ENCODE results near the gene ATP9A. TPM values are rescaled to one million over a fixed set of nuclear protein-coding genes. Genes with fewer than 3 reads are reported as not detected.
"Not testable (repeated sequence)": the region's sequence is repeated elsewhere in the genome, so short reads cannot be mapped to it uniquely, and the experiment has no call there.

The ATP9A gene
- total and polyA plus RNA-seq, 12 donors: 3.4 to 32.1 (median 24.6) TPM

GRCh38 chr20:51727872-51728271 is 40.3 kb downstream of the ATP9A start:
- 90 to 92% methylated on average over 5 of the region's 5 CpGs for WGBS, 2 donors
- ATAC-seq: no peak
- intact Hi-C loops (cut with DNase I): no loop called here

DNA sequence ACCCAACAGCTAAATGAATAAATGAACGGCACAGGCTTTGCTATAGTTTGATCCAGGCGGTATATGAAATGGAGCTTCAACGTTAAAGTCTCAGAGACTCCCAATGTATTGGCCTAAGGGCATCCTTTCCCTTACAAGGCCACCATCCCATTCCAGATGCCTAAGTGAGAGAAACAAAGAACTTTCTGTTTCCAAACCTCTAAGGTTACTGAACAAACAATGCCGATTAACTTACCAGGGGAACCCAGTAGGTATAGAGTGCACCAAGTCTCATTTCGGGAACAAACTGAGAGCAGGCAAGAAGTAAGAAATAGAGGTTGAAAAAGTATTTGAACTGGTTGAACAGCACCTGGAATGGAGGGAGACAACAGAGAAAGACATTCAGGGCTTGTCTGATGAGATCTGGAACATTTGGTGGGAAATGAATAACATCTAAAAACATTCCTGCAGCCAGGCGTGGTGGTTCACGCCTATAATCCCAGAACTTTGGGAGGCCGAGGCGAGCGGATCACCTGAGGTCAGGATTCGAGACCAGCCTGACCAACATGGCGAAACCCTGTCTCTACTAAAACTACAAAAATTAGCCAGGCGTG is 42.5 kb downstream of the ATP9A start:
- Histone ChIP-seq H3K27ac (no peak overlapping the region), H3K4me3 (no peak overlapping the region), H3K36me3 (peaks cover 0 to 33% (median 0%) of the 10 kb centered on the region in 9 donors), H3K4me1 (no peaks in the 10 kb centered on the region), H3K27me3 (no peaks in the 10 kb centered on the region), H3K9me3 (no peaks in the 10 kb centered on the region)
- intact Hi-C loops (cut with DNase I): no loop called here
- ATAC-seq (no peak), DNase-seq (no peak)
- WGBS, 2 donors: 96 to 97% methylated on average over 13 of the region's 13 CpGs
- no peak for TF ChIP-seq CTCF (IDR thresholded peaks at IDR 0.05)

More at GRCh38 chr20:51727872-51728271, 40.3 kb downstream of the ATP9A start:
- Histone ChIP-seq H3K4me1 (peaks cover 0 to 17% (median 6%) of the 10 kb centered on the region in 9 donors), H3K36me3 (peaks cover 0 to 30% (median 0%) of the 10 kb centered on the region in 9 donors), H3K4me3 (no peak overlapping the region), H3K9me3 (no peaks in the 10 kb centered on the region), H3K27ac (no peak overlapping the region), H3K27me3 (no peaks in the 10 kb centered on the region)
- no peak for TF ChIP-seq CTCF (IDR thresholded peaks at IDR 0.05)
- no peak for DNase-seq

DNA sequence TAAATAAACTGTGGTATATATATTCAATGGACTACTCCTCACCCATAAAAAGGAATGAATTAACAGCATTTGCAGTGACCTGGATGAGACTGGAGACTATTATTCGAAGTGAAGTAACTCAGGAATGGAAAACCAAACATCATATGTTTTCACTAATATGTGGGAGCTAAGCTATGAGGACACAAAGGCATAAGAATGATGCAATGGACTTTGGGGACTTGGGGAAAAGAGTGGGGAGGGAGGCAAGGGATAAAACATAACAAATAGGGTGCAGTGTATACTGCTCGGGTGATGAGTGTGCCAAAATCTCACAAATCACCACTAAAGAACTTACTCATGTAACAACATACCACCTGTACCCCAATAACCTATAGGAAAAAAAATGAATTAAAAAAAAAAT is 45.2 kb downstream of the ATP9A start:
- H3K4me1 ChIP-seq; DNase-seq; H3K27me3 ChIP-seq; ATAC-seq; H3K27ac ChIP-seq; H3K4me3 ChIP-seq; intact Hi-C loops (cut with DNase I); H3K9me3 ChIP-seq: not testable (repeated sequence)
- peaks cover 0 to 33% (median 0%) of the 10 kb centered on the region in 9 donors for H3K36me3 ChIP-seq
- WGBS, 2 donors: 93 to 94% methylated on average over 2 of the region's 2 CpGs

DNA sequence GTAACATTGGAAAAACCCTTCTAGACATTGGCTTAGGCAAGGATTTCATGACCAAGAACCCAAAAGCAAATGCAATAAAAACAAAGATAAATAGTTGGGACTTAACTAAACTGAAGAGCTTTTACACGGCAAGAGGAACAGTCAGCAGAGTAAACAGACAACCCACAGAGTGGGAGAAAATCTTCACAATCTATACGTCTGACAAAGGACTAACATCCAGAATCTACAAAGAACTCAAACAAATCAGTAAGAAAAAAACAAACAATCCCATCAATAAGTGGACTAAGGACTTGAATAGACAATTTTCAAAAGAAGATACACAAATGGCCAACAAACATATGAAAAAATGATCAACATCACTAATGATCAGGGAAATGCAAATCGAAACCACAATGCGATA is 45.9 kb downstream of the ATP9A start:
- H3K27me3 ChIP-seq; DNase-seq; intact Hi-C loops (cut with DNase I); ATAC-seq; H3K9me3 ChIP-seq; H3K4me1 ChIP-seq; H3K27ac ChIP-seq; H3K4me3 ChIP-seq: not testable (repeated sequence)
- H3K36me3 ChIP-seq: peaks cover 0 to 33% (median 0%) of the 10 kb centered on the region in 9 donors
- 95% methylated on average over 4 of the region's 4 CpGs for WGBS, 2 donors

DNA sequence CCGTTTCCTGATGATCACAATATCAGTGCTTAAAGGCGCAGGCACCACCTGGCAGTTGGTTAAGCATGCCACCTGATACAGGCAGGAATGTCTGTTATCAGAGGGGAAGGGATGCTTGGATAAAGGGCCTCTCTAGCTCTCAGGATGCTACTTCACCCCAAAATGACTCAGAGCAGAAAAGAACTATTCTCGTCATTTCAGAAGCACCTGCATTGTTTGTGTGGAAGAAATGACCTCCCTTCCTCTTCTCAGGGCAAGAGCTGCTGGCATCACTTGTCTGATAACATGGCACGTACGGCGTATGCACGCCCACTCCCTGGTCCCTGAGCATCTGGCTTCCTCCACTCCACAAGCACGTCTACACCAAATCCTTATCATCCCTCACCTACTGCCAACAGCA is 47.3 kb downstream of the ATP9A start:
- Histone ChIP-seq H3K4me3 (no peak overlapping the region), H3K36me3 (peaks cover 0 to 32% (median 0%) of the 10 kb centered on the region in 9 donors), H3K4me1 (no peaks in the 10 kb centered on the region), H3K27me3 (no peaks in the 10 kb centered on the region), H3K9me3 (no peaks in the 10 kb centered on the region), H3K27ac (no peak overlapping the region)
- no peak for TF ChIP-seq CTCF (IDR thresholded peaks at IDR 0.05)
- ATAC-seq: no peak
- intact Hi-C loops (cut with DNase I): no loop called here
- 79 to 84% methylated on average over 8 of the region's 8 CpGs for WGBS, 2 donors
- no peak for DNase-seq
